Measurements from ENCODE around the gene FAM117B.

- no peak for TF ChIP-seq CTCF (conservative IDR thresholded peaks at IDR 0.05 in 1 of 2, IDR thresholded peaks at IDR 0.05 in 1 of 2; ENCODE audit: extremely low read depth in 1 of 2, insufficient read depth in 1 of 2, low read depth in 1 of 2, low read length in 2 of 2)
- no peak for TF ChIP-seq EZH2 (IDR thresholded peaks at IDR 0.05; ENCODE audit: borderline replicate concordance, low read length)
Observed at GRCh38 chr2:202758128-202758527, 123.4 kb downstream of the FAM117B start.
